Measurements from ENCODE around the gene TMEM208. TPM values are rescaled to one million over a fixed set of nuclear protein-coding genes. Genes with fewer than 3 reads are reported as not detected.

TMEM208 gene
- total and polyA plus RNA-seq, 9 donors, result 17.5 to 27.1 (median 22.3) TPM

GRCh38 chr16:67190448-67191399 lies 36.2 kb upstream of the TMEM208 start:
- Histone ChIP-seq H3K36me3 (ENCODE audit: control insufficient read depth, insufficient read depth, low read length) (peaks cover 25% of the 10 kb centered on the region), H3K27me3 (ENCODE audit: control insufficient read depth, insufficient read depth, low read length) (no peaks in the 10 kb centered on the region), H3K4me3 (ENCODE audit: low read length) (no peak overlapping the region), H3K4me1 (ENCODE audit: control insufficient read depth, insufficient read depth, low read length) (peaks cover 75% of the 10 kb centered on the region), H3K27ac (ENCODE audit: low read length) (peak overlapping the region; percentile 53), H3K9me3 (replicated peaks; ENCODE audit: control insufficient read depth, low read depth, low read length) (no peaks in the 10 kb centered on the region)
- 68% methylated on average over 4 of the region's 13 CpGs for WGBS (ENCODE audit: insufficient coverage)
- no peak for DNase-seq

GRCh38 chr16:67191411-67191994 lies 35.4 kb upstream of the TMEM208 start:
- DNase-seq, result no peak
- 40% methylated on average over 2 of the region's 9 CpGs for WGBS (ENCODE audit: insufficient coverage)
- peaks cover 33% of the 10 kb centered on the region for H3K36me3 ChIP-seq (ENCODE audit: control insufficient read depth, insufficient read depth, low read length)
- H3K4me3 ChIP-seq (ENCODE audit: low read length), result peak overlapping the region; percentile 95
- H3K27ac ChIP-seq (ENCODE audit: low read length), result no peak overlapping the region
- no peaks in the 10 kb centered on the region for H3K27me3 ChIP-seq (ENCODE audit: control insufficient read depth, insufficient read depth, low read length)
- no peaks in the 10 kb centered on the region for H3K9me3 ChIP-seq (replicated peaks; ENCODE audit: control insufficient read depth, low read depth, low read length)
- peaks cover 67% of the 10 kb centered on the region for H3K4me1 ChIP-seq (ENCODE audit: control insufficient read depth, insufficient read depth, low read length)

GRCh38 chr16:67191995-67192681 lies 34.8 kb upstream of the TMEM208 start, which contains the start of gene E2F4:
E2F4 (plus strand) TSS chr16:67192155; CDS start chr16:67192228, 73 bp downstream.
- peaks cover 61% of the 10 kb centered on the region for H3K4me1 ChIP-seq (ENCODE audit: control insufficient read depth, insufficient read depth, low read length)
- peaks cover 39% of the 10 kb centered on the region for H3K36me3 ChIP-seq (ENCODE audit: control insufficient read depth, insufficient read depth, low read length)
- no peaks in the 10 kb centered on the region for H3K9me3 ChIP-seq (replicated peaks; ENCODE audit: control insufficient read depth, low read depth, low read length)
- DNase-seq, result peak; percentile 97
- peak within 1 kb of the TSS; percentile 95 for H3K4me3 ChIP-seq (ENCODE audit: low read length)
- WGBS (ENCODE audit: insufficient coverage), result under 1% methylated on average over 54 of the region's 54 CpGs
- H3K27ac ChIP-seq (ENCODE audit: low read length), result peak within 1 kb of the TSS; percentile 38
- no peaks in the 10 kb centered on the region for H3K27me3 ChIP-seq (ENCODE audit: control insufficient read depth, insufficient read depth, low read length)

GRCh38 chr16:67192781-67193361 lies 34.1 kb upstream of the TMEM208 start:
- H3K27ac ChIP-seq (ENCODE audit: low read length), result no peak overlapping the region
- no peaks in the 10 kb centered on the region for H3K9me3 ChIP-seq (replicated peaks; ENCODE audit: control insufficient read depth, low read depth, low read length)
- H3K36me3 ChIP-seq (ENCODE audit: control insufficient read depth, insufficient read depth, low read length), result peaks cover 46% of the 10 kb centered on the region
- DNase-seq, result no peak
- 31% methylated on average over 13 of the region's 17 CpGs for whole genome bisulfite sequencing (ENCODE audit: insufficient coverage)
- peak overlapping the region; percentile 95 for H3K4me3 ChIP-seq (ENCODE audit: low read length)
- H3K4me1 ChIP-seq (ENCODE audit: control insufficient read depth, insufficient read depth, low read length), result peaks cover 56% of the 10 kb centered on the region
- no peaks in the 10 kb centered on the region for H3K27me3 ChIP-seq (ENCODE audit: control insufficient read depth, insufficient read depth, low read length)

- Histone ChIP-seq H3K36me3 (ENCODE audit: control insufficient read depth, insufficient read depth, low read length) (peaks cover 53% of the 10 kb centered on the region), H3K4me1 (ENCODE audit: control insufficient read depth, insufficient read depth, low read length) (peaks cover 56% of the 10 kb centered on the region), H3K4me3 (ENCODE audit: low read length) (no peak overlapping the region), H3K9me3 (replicated peaks; ENCODE audit: control insufficient read depth, low read depth, low read length) (no peaks in the 10 kb centered on the region), H3K27me3 (ENCODE audit: control insufficient read depth, insufficient read depth, low read length) (no peaks in the 10 kb centered on the region), H3K27ac (ENCODE audit: low read length) (no peak overlapping the region)
- no peak for DNase-seq
These were observed 33.4 kb upstream of the TMEM208 start for GRCh38 chr16:67193536-67193935.

GRCh38 chr16:67194260-67194659 lies 32.7 kb upstream of the TMEM208 start:
- no peak for DNase-seq
- 75% methylated on average over 1 of the region's 6 CpGs for WGBS (ENCODE audit: insufficient coverage)
- H3K27ac ChIP-seq (ENCODE audit: low read length), result no peak overlapping the region
- H3K27me3 ChIP-seq (ENCODE audit: control insufficient read depth, insufficient read depth, low read length), result no peaks in the 10 kb centered on the region
- H3K9me3 ChIP-seq (replicated peaks; ENCODE audit: control insufficient read depth, low read depth, low read length), result no peaks in the 10 kb centered on the region
- no peak overlapping the region for H3K4me3 ChIP-seq (ENCODE audit: low read length)
- H3K36me3 ChIP-seq (ENCODE audit: control insufficient read depth, insufficient read depth, low read length), result peaks cover 53% of the 10 kb centered on the region
- H3K4me1 ChIP-seq (ENCODE audit: control insufficient read depth, insufficient read depth, low read length), result peaks cover 54% of the 10 kb centered on the region

- Histone ChIP-seq H3K4me1 (ENCODE audit: control insufficient read depth, insufficient read depth, low read length) (peaks cover 42% of the 10 kb centered on the region), H3K4me3 (ENCODE audit: low read length) (no peak overlapping the region), H3K27me3 (ENCODE audit: control insufficient read depth, insufficient read depth, low read length) (no peaks in the 10 kb centered on the region), H3K27ac (ENCODE audit: low read length) (no peak overlapping the region), H3K9me3 (replicated peaks; ENCODE audit: control insufficient read depth, low read depth, low read length) (no peaks in the 10 kb centered on the region), H3K36me3 (ENCODE audit: control insufficient read depth, insufficient read depth, low read length) (peaks cover 57% of the 10 kb centered on the region)
- WGBS (ENCODE audit: insufficient coverage), result 86% methylated on average over 3 of the region's 5 CpGs
- no peak for DNase-seq
These were observed 31.3 kb upstream of the TMEM208 start for GRCh38 chr16:67195676-67196075.

GRCh38 chr16:67196881-67197280 lies 30.0 kb upstream of the TMEM208 start:
- H3K4me1 ChIP-seq (ENCODE audit: control insufficient read depth, insufficient read depth, low read length), result peaks cover 31% of the 10 kb centered on the region
- no CpG with 5 or more reads among the region's 1 CpG for WGBS (ENCODE audit: insufficient coverage)
- no peaks in the 10 kb centered on the region for H3K27me3 ChIP-seq (ENCODE audit: control insufficient read depth, insufficient read depth, low read length)
- DNase-seq, result no peak
- H3K36me3 ChIP-seq (ENCODE audit: control insufficient read depth, insufficient read depth, low read length), result peaks cover 66% of the 10 kb centered on the region
- H3K4me3 ChIP-seq (ENCODE audit: low read length), result no peak overlapping the region
- no peak overlapping the region for H3K27ac ChIP-seq (ENCODE audit: low read length)
- no peaks in the 10 kb centered on the region for H3K9me3 ChIP-seq (replicated peaks; ENCODE audit: control insufficient read depth, low read depth, low read length)

- 67% methylated on average over 5 of the region's 6 CpGs for WGBS (ENCODE audit: insufficient coverage)
These were observed 29.2 kb upstream of the TMEM208 start for GRCh38 chr16:67197704-67198103.

More at GRCh38 chr16:67197704-67198103, 29.2 kb upstream of the TMEM208 start:
- Histone ChIP-seq H3K36me3 (ENCODE audit: control insufficient read depth, insufficient read depth, low read length) (peaks cover 74% of the 10 kb centered on the region), H3K27ac (ENCODE audit: low read length) (no peak overlapping the region), H3K4me1 (ENCODE audit: control insufficient read depth, insufficient read depth, low read length) (peaks cover 29% of the 10 kb centered on the region), H3K4me3 (ENCODE audit: low read length) (no peak overlapping the region), H3K27me3 (ENCODE audit: control insufficient read depth, insufficient read depth, low read length) (no peaks in the 10 kb centered on the region), H3K9me3 (replicated peaks; ENCODE audit: control insufficient read depth, low read depth, low read length) (no peaks in the 10 kb centered on the region)
- no peak for DNase-seq
